IPS DF 4.7 (cell line): Measurements from ENCODE around the gene DUSP15.
"Not testable (repeated sequence)": the region's sequence is repeated elsewhere in the genome, so short reads cannot be mapped to it uniquely, and the experiment has no call there.

Source experiments
- DNase-seq: peaks from one replicate; pipeline ENCODE4 v3.0.0-alpha.2; 2013; ENCODE audit warnings: low spot score; ENCODE audit errors: extremely low read depth

The DUSP15 gene

DNA sequence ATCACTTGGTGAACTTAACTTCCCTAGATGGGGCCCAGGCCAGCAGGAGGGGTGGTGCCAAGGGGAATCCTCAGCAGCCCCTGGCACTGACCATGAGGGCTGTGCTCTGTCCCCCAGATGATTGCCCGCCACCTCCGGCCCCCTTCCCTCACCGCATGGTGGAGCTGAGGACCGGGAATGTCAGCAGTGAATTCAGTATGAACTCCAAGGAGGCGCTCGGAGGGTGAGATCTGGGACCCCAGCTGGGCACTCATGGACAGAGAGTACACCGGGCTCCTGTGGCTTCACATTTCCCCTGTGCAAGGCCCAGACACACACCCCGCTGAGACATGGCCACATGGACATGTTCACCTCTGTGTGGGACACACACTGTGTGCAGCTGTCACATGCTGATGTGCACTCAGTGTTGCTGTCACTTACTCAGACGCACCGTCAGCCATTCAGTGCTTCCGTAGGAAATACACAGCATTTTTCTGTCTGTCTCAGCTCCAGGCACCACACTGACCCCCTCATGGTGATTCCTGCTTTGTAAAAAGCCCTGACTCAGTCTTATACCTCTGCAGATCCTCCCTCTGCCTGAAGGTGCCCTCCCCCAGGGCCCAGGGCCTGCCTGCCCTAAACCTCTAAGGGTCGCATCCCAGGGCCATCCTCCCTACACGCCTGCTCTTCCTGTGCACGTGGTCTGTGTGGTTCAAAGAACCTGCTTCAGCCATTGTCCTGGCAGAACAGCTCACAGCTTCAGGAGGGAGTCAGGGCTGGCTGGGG lies 46.8 kb downstream of the DUSP15 start:
- DNase-seq = no peak

DNA sequence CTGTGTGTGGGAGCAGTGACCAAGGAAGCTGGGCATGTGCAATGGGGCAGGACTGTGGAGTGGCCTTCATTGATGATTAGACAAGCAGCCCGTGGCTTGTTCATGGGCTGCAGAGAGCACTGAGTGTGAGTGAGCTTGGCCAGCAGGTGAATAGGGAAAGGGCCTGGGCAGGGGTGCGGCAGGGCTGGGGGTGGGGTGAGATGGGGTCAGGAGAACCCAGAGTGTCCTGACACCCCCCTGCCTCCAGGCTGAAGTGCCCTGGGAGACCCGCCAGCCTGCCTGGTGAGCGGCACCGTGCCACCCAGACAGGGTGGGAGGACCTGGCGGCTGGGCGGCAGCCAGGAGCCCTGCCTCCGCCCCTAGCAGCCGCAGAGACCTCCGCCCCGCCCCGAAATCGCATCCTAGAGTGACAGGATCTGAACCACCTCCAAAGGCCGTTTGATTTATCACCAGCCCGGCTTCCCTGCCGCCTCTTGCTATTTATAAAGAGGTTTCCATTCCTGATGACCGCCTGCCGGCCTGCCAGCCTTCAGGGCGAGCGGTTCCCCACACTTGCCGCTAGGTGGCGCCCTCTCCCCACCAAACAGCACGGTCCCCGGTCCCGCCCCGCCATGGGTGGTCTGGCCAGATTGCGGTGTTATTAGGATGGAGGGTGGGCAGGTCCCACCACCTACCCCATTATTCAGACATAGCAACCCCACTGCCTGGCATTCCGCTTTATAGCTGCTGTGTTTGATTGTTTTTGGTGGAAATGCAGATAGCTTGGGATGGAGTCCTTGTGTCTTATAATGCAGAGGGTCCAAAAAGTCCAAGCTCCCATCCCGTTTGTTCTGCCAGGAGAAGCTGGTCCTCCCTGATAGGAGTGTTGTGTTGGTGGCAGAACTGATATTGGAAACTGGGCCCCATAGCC lies 47.7 kb downstream of the DUSP15 start:
- no peak for DNase-seq

DNA sequence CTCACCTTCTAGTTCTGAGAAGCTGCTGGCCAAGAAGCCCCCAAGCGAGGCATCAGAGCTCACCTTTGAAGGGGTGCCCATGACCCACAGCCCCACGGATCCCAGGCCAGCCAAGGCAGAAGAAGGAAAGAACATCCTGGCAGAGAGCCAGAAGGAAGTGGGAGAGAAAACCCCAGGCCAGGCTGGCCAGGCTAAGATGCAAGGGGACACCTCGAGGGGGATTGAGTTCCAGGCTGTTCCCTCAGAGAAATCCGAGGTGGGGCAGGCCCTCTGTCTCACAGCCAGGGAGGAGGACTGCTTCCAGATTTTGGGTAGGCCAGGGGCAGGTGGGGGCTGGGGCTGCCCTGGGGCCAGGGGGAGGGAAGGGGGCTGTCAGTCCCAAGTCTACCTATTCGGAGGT lies 48.9 kb downstream of the DUSP15 start:
- no peak for DNase-seq

DNA sequence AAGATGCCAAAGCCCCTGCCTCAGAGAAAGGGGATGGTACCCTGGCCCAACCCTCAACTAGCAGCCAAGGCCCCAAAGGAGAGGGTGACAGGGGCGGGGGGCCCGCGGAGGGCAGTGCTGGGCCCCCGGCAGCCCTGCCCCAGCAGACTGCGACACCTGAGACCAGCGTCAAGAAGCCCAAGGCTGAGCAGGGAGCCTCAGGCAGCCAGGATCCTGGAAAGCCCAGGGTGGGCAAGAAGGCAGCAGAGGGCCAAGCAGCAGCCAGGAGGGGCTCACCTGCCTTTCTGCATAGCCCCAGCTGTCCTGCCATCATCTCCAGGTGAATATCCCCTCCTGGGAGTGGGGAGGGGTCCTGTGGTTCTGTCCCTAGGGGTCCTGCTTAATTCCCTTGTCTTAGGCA lies 50.1 kb downstream of the DUSP15 start:
- no peak for DNase-seq

DNA sequence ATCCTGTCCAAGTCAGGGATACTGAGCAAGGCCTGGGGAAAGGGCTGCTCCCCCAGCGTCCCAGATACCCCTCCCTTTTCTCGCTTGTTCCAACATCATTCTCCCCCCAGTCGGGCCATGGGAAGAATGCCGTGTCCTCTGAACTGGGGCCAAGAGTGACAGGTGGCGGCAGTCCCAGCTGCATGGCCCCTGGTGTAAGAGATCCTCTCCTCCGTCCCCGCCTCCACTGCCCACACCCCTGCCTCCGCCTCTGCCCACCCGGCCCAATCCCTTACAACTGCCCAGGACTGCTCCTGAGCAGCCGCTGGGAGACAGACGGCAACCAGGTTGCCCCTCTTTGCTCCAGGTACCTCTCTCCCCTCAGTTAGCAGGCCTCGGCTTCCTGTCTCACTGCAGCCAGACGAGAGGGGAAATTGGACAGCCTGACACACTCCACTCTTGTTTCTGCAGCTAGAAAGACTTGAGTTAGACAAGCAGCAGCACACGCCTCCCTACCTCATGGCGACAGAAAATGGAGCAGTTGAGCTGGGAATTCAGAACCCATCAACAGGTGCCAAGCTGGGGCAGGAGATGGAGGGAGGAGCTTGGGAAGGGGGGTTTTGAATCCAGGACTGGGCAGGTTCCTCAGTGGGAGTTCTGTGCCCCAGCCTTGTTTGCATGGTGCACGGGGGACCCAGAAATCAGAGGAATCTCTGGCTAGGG lies 51.1 kb downstream of the DUSP15 start, which contains the start of gene MYLK2:
MYLK2 (plus strand) TSS at position 274 of the 702 bp plus-strand sequence; CDS start at position 499, 225 bp downstream.
- no peak for DNase-seq

DNA sequence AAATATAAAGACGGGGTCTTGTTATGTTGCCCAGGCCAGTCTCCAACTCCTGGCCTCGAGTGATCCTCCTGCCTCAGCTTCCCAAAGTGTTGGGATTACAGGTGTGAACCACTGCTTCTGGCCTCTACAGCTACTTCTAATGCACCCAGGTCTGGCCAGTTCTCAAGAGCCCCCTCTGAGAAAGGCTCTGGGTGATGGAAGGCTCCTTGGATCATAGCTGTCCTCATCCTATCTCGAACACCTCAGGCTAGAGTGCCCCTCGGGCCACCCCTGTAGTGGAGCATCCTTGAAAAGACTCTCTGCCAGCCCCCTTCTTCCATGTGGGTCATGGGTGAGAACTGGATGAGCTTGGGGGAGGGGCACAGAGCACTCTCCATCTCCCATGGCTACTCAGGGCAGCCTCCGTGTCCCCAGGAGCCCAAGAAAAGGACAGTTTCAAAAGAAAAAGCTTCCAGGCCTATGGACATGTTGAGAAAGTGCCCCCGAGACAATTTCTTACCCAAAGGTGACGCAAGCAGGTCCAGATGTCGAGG lies 51.9 kb downstream of the DUSP15 start:
- DNase-seq = no peak

DNA sequence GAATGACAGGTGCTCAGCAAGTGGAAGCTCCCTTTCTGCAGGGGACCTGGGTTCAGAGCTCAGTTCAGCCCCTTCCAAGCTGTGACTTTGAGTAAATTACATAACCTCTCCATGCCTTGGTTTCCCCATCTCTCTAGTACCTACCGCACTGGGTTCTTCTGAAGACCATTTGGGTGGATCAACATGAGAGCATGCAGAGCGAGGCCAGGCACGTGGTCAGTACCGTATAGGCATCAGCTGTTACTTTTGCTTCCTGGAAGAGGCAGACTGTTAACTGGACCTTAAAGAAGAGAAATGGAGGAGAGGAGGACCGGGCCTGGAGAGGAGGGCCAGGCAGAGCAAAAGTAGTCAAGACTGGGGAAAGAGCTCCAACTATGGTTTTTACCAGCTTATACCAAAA lies 52.9 kb downstream of the DUSP15 start:
- DNase-seq = no peak

DNA sequence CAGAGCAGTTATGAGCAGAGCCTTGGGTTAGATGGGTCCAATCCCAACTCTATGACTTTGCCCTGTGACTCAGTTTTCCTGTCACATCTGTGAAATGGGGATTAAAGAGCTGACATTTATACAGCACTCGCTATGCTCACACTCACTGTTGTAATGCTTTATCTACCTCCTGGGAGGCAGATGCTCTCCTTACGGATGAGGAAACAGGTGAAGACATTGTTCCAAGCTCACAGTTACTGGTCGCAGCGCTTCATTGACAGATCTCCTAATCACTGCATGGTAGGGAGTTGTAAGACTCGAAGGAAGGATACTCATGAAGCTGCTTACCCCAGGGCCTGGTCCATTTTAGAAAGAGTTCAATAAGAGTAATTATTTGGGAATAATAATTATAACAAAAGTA lies 54.1 kb downstream of the DUSP15 start:
- DNase-seq = no peak

DNA sequence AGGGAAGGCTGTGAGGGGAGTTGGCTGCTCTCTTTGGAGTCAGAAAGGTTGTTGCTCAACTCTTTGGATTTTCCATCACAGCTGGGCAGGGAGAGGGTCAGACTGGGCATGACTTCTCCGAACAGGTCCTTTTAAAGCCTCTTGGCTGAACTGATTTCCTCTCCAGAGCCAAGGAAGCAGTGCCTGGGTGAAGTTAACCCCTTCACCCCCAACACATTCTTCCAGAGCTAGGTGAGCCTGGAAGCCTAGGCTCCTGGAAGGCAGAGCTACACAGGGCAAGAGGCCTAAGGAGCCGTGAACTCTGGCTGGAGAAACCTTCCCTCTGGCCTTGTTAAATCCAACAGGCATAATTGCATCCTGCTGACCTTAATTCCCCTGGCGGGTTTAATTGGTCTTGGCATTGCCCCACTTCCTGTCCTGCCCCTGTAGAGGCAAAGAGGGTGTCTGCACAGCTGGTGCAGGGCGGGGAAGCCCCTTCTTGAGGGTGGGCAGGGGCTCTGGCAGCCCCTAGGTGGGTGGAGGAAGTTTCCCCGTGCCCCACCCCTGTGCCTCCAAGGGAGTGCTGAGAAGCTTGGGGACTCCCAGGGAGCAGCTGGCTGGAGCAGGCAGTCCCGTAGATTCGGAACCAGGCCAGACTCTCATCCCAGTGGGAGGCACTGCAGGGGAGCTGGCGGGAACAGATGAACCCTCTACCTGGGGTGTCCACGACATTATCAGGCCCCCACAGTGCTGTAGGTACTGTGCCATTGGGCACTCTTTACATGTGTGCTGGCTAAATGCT lies 54.7 kb downstream of the DUSP15 start:
- DNase-seq = no peak

DNA sequence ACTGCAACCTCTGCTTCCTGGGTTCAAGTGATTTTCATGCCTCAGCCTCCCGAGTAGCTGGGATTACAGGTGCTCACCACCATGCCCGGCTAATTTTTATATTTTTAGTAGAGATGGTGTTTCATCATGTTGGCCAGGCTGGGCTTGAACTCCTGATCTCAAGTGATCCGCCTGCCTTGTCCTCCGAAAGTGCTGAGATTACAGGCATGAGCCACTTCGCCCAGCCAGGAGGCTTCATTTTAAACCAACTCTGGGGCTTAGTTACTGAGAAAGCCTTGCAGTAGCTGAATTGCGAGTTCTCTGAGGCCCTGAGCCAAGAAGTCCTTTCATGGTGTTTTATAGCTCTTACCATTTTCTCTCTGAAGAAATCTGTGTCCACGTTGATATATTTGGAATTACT lies 56.2 kb downstream of the DUSP15 start:
- not testable (repeated sequence) for DNase-seq

DNA sequence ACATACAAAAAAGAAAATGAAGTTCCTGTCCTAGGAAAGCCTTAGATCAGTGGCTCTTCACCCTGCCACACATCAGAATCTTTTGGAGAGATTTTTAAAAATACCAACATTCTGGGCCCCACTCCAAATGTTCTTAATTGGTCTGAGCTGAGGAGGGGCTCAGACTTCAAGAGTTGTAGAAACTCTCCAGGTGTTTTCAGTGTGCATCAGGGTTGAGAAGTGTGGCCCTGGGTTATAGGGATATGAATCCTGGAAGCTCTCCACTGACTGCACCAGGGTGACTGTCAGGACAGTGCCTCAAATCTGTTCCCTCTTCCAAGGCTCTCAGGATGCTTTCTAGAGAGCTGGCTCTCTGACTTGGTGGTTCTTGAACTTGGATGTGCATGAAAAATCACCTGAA lies 56.7 kb downstream of the DUSP15 start:
- DNase-seq = no peak

DNA sequence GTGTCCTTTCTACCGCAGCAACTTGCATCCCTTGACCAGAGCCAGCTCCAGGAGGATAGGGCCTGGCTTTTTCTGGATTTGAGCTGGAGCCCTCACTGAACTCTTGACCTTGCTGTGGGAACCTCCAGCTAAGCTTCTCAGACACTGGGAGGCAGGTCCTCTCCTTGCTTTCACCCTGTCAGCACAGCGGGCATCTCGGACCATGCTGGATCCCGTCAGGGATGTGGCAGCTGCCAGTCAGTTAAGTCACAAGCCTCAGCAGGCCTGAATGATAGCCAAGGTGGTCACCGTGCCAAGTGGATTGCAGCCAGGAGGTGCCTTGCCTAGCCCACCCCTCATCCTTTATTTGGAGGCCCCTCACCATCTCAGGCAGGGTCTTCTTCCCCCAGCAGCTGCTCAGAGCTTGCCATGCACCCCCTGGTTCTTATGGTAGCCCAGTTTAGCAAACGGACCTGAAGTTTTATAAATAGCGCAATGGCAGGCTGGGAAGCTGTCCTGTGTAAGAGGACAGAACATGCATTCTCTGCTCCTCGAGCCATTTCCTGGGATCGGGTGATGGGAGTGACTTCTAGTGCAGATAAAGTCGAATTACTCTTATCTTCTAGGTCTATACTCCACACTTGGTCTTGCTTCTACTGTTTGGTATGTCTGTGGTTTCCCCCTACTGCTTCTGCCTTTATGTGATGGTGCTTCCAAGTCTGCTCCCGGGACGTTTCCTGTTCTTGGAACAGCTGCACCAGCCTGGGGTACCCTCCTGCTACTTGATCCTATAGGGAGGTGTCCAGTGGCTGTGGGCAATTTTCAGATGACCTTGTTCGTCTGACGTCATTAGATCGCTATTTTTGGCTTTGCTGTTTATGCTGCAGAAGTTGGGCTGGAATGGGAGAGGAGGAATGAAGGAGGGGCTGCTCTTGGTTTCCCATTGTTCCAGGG lies 58.3 kb downstream of the DUSP15 start:
- no peak for DNase-seq

DNA sequence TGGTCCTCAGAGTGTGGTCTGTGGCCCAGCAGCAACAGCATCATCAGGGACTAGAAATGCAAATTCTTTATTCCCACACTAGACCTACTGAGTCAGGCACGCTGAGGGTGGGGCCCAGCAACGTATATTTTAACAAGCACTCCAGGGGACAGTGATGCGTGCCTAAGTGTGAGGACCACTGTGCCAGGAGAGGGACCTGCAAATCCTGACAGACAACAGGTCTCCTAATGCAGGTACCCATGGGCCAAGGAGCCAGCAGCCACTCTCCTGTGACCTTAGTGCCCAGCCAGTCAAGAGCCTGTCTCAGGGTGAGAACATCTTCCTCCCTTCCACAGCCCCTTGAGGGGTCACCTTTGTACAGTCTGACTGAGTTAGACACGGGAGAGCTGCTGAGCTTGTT lies 59.1 kb downstream of the DUSP15 start:
- no peak for DNase-seq
